ENCODE results near the gene MYO7B.

Gene MYO7B

GRCh38 chr2:127586746-127587295 is 51.3 kb downstream of the MYO7B start:
- no peak for DNase-seq (ENCODE audit: low read depth)

GRCh38 chr2:127588241-127588640 is 52.8 kb downstream of the MYO7B start:
- DNase-seq (ENCODE audit: low read depth), result no peak

- no peak for DNase-seq (ENCODE audit: low read depth)
These were observed 53.9 kb downstream of the MYO7B start for GRCh38 chr2:127589358-127589757.

GRCh38 chr2:127589841-127590240 is 54.4 kb downstream of the MYO7B start:
- DNase-seq (ENCODE audit: low read depth), result no peak

- no peak for DNase-seq (ENCODE audit: low read depth)
These were observed 55.1 kb downstream of the MYO7B start for GRCh38 chr2:127590386-127591190.

- peak; percentile 56 for DNase-seq (ENCODE audit: low read depth)
These were observed 55.9 kb downstream of the MYO7B start for GRCh38 chr2:127591221-127591923.

- DNase-seq (ENCODE audit: low read depth), result no peak
These were observed 57.3 kb downstream of the MYO7B start for GRCh38 chr2:127592761-127593227.

- no peak for DNase-seq (ENCODE audit: low read depth)
These were observed 58.0 kb downstream of the MYO7B start for GRCh38 chr2:127593228-127594115.

- no peak for DNase-seq (ENCODE audit: low read depth)
These were observed 58.7 kb downstream of the MYO7B start for GRCh38 chr2:127594116-127594591.

GRCh38 chr2:127596311-127597045 is 61.0 kb downstream of the MYO7B start:
- no peak for DNase-seq (ENCODE audit: low read depth)

GRCh38 chr2:127597046-127597983 is 61.8 kb downstream of the MYO7B start:
- no peak for DNase-seq (ENCODE audit: low read depth)

GRCh38 chr2:127597984-127598380 is 62.5 kb downstream of the MYO7B start:
- DNase-seq (ENCODE audit: low read depth), result no peak

GRCh38 chr2:127598711-127599110 is 63.2 kb downstream of the MYO7B start:
- DNase-seq (ENCODE audit: low read depth), result no peak

- DNase-seq (ENCODE audit: low read depth), result no peak
These were observed 63.7 kb downstream of the MYO7B start for GRCh38 chr2:127599211-127599610.

- no peak for DNase-seq (ENCODE audit: low read depth)
These were observed 69.5 kb downstream of the MYO7B start for GRCh38 chr2:127604986-127605385.

GRCh38 chr2:127605691-127606263 is 70.3 kb downstream of the MYO7B start:
- DNase-seq (ENCODE audit: low read depth), result no peak

- no peak for DNase-seq (ENCODE audit: low read depth)
These were observed 71.3 kb downstream of the MYO7B start for GRCh38 chr2:127606625-127607398.

GRCh38 chr2:127607399-127607908 is 72.0 kb downstream of the MYO7B start:
- no peak for DNase-seq (ENCODE audit: low read depth)
